ENCODE data around the gene RRAGA.
"Not testable (repeated sequence)": the region's sequence is repeated elsewhere in the genome, so short reads cannot be mapped to it uniquely, and the experiment has no call there.

RRAGA gene

GRCh38 chr9:19087106-19088000 lies 38.1 kb downstream of the RRAGA start:
- no peak for DNase-seq

- DNase-seq = not testable (repeated sequence)
Observed at GRCh38 chr9:19097431-19097830, 48.2 kb downstream of the RRAGA start.

All from activated CD8-positive, alpha-beta memory T cell treated with anti-CD3 and anti-CD28 coated beads for 24 hours (primary cell).